Panc1 (cell line): ENCODE measurements around the gene SBF2. TPM values are rescaled to one million over a fixed set of nuclear protein-coding genes. Genes with fewer than 3 reads are reported as not detected.
A peak's percentile ranks its signal among the peaks of the same experiment; 100 is the strongest.

ENCODE experiments used
- ATAC-seq: fragments of 200-7000 bp; cut with Tn5 transposase; 2 replicates; pipeline ENCODE4 v1.9.1; 2020; ENCODE audit warnings: mild to moderate bottlenecking, moderate library complexity
- BruUV-seq: library from RNA; stranded (reverse); fragments of 400-500 nt; replicated peaks from 2 replicates; lab custom pipeline; 2021; lab: Mats Ljungman, UMichigan
- CTCF ChIA-PET: fragments of 300-600 bp; sonication (Branson Sonifier 250); formaldehyde crosslinking; loops from one replicate; lab custom pipeline; 2022; ENCODE audit warnings: antibody characterized with exemption; lab: Charles Lee
- POLR2A ChIA-PET: fragments of 300-600 bp; sonication (Branson Sonifier 250); formaldehyde crosslinking; loops from one replicate; lab custom pipeline; 2022; ENCODE audit warnings: antibody characterized with exemption; lab: Charles Lee
- DNase-seq: peaks from one replicate; pipeline ENCODE4 v3.0.0-alpha.2; 2010; ENCODE audit warnings: low read depth, low spot score
- H3K27ac ChIP-seq: 2 replicates; pipeline ENCODE4 v1.5.1; 2011; ENCODE audit warnings: mild to moderate bottlenecking, low read length, inconsistent platforms
- H3K27me3 ChIP-seq: fragments of 200-500 bp; sonication (Bioruptor generic); 2 replicates; pipeline ENCODE4 v1.6.0; 2014; ENCODE audit warnings: low read length, inconsistent platforms; ENCODE audit not compliant: control insufficient read depth, insufficient read depth
- H3K36me3 ChIP-seq: fragments of 200-500 bp; sonication (Bioruptor generic); 2 replicates; pipeline ENCODE4 v1.5.1; 2014; ENCODE audit warnings: inconsistent platforms, mild to moderate bottlenecking, low read length, moderate library complexity; ENCODE audit not compliant: control insufficient read depth, insufficient read depth
- H3K4me1 ChIP-seq: 2 replicates; pipeline ENCODE4 v1.5.1; 2011; ENCODE audit warnings: inconsistent platforms, mild to moderate bottlenecking, low read length, moderate library complexity; ENCODE audit not compliant: control insufficient read depth, insufficient read depth
- H3K4me3 ChIP-seq, 2 experiments: 2 replicates each; pipeline ENCODE4 v1.5.1; 2011 to 2012; ENCODE audit warnings: low read depth in 2 of 2, low read length in 2 of 2, mild to moderate bottlenecking in 2 of 2, inconsistent platforms in 1 of 2, moderate library complexity in 1 of 2
- H3K9me3 ChIP-seq: fragments of 200-500 bp; sonication (Bioruptor generic); 2 replicates; pipeline ENCODE4 v1.5.1; 2014; ENCODE audit warnings: low read depth, mild to moderate bottlenecking, inconsistent platforms, low read length, moderate library complexity; ENCODE audit not compliant: control insufficient read depth, insufficient read depth
- POLR2AphosphoS5 ChIP-seq: IDR thresholded peaks from 2 replicates; pipeline ENCODE4 v1.6.1; 2012; ENCODE audit warnings: mild to moderate bottlenecking, low read depth, low read length, moderate library complexity
- REST ChIP-seq, 2 experiments: IDR thresholded peaks; 2 replicates each; pipeline ENCODE4 v1.6.1; 2011 to 2012; ENCODE audit warnings: low read depth in 2 of 2, control low read depth in 1 of 2, low read length in 1 of 2, mild to moderate bottlenecking in 1 of 2, moderate library complexity in 1 of 2; ENCODE audit not compliant: insufficient read depth in 1 of 2
- SIN3A ChIP-seq: IDR thresholded peaks from 2 replicates; pipeline ENCODE4 v1.6.1; 2012; ENCODE audit warnings: low read depth, mild to moderate bottlenecking, low read length, moderate library complexity, borderline replicate concordance; ENCODE audit not compliant: insufficient read depth
- TCF7L2 ChIP-seq: IDR thresholded peaks from 2 replicates; pipeline ENCODE4 v1.6.1; 2011; ENCODE audit warnings: mild to moderate bottlenecking, low read depth, low read length, inconsistent platforms
- in situ Hi-C: cut with HindIII; loops from 2 replicates; pipeline ENCODE4 v1.10.0; 2016; ENCODE audit warnings: low sequenced_read_pairs, low pct_unique_long_range_greater_than_20kb
- intact Hi-C: fragments of 100-400 bp; cut with micrococcal nuclease; formaldehyde crosslinking; loops from one replicate; pipeline ENCODE4 v1.10.0; 2022; ENCODE audit not compliant: unreplicated experiment
- total RNA-seq: library from RNA; stranded (reverse); gene quantifications from one replicate; pipeline ENCODE4 v1.2.1, GENCODE V29; 2021; ENCODE audit not compliant: unreplicated experiment
- TF ChIP-seq, protein P1 (sequence below): fragments of 450-650 bp; IDR thresholded peaks from 2 replicates; pipeline ENCODE4 v1.5.1; 2017; ENCODE audit warnings: mild to moderate bottlenecking

Gene SBF2
- total RNA-seq, 1 experiment from 2014 or later: 65.0 TPM

DNA sequence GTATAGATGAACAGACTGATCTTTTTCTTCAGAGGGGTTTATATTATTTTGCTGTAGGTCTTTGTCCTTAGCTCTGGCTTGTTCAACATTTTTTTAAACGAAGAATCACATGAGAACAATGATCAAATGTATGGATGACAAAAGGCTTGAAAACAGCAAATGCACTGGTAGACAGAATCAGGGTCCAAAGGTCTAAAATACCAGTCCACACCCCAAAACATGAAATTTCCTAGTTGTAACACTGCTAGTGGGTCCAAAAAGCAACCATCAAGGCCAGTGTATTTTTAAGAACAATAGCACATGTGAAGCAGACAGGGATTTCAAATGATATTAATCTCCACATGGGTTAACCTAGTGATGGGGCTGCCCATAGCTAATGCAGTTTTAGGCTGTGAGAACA is 468.1 kb downstream of the SBF2 start:
- ChIA-PET POLR2A (no interaction called here), CTCF (no interaction called here)
- no peaks in the 10 kb centered on the region for H3K9me3 ChIP-seq
- in situ Hi-C loops (no loop called here), intact Hi-C loops (loop anchor here (10.0 kb wide), 1 partner anchor 479 kb away; the partner anchor contains the start of gene ADM)
- H3K27ac ChIP-seq: peak overlapping the region; percentile 97
- ATAC-seq (no peak), DNase-seq (no peak)
- BruUV-seq: no TSS peak
- no peak overlapping the region for H3K4me3 ChIP-seq
- H3K4me1 ChIP-seq: peaks cover 42% of the 10 kb centered on the region
- H3K36me3 ChIP-seq: no peaks in the 10 kb centered on the region
- H3K27me3 ChIP-seq: no peaks in the 10 kb centered on the region
- no peak for TF ChIP-seq TCF7L2
- no peak for TF ChIP-seq SIN3A
- no peak for TF ChIP-seq REST (IDR thresholded peaks at IDR 0.05; ENCODE audit: insufficient read depth in 1 of 2, low read depth in 2 of 2, low read length in 1 of 2)
- no peak for TF ChIP-seq POLR2AphosphoS5
- TF ChIP-seq, protein P1, sequence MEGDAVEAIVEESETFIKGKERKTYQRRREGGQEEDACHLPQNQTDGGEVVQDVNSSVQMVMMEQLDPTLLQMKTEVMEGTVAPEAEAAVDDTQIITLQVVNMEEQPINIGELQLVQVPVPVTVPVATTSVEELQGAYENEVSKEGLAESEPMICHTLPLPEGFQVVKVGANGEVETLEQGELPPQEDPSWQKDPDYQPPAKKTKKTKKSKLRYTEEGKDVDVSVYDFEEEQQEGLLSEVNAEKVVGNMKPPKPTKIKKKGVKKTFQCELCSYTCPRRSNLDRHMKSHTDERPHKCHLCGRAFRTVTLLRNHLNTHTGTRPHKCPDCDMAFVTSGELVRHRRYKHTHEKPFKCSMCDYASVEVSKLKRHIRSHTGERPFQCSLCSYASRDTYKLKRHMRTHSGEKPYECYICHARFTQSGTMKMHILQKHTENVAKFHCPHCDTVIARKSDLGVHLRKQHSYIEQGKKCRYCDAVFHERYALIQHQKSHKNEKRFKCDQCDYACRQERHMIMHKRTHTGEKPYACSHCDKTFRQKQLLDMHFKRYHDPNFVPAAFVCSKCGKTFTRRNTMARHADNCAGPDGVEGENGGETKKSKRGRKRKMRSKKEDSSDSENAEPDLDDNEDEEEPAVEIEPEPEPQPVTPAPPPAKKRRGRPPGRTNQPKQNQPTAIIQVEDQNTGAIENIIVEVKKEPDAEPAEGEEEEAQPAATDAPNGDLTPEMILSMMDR: no peak

DNA sequence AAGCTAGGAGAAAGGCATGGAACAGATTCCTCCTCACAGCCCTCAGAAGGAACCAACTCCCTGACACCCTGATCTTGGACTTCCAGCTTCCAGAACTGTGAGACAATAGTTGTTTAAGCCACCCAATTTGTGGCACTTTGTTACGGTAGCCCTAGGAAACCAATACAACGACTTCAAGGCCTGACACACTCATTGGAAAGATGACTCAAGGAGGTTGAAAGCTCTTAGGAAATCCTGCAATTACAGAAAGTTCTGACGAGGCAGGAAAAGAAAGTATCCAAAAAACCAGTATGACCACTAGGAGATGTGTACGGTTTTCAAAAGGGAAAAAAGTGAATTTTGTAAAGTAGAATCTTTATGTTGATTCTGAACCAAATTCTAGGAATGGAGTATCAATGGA is 468.7 kb downstream of the SBF2 start:
- Histone ChIP-seq H3K36me3 (no peaks in the 10 kb centered on the region), H3K27me3 (no peaks in the 10 kb centered on the region), H3K9me3 (no peaks in the 10 kb centered on the region), H3K27ac (peak overlapping the region; percentile 97), H3K4me3 (no peak overlapping the region), H3K4me1 (peaks cover 48% of the 10 kb centered on the region)
- in situ Hi-C loops: no loop called here
- no peak for ATAC-seq
- intact Hi-C loops: loop anchor here (10.0 kb wide), 1 partner anchor 479 kb away; the partner anchor contains the start of gene ADM
- TF ChIP-seq REST (IDR thresholded peaks at IDR 0.05; ENCODE audit: insufficient read depth in 1 of 2, low read depth in 2 of 2, low read length in 1 of 2): no peak
- no TSS peak for BruUV-seq
- no peak for DNase-seq
- ChIA-PET CTCF (no interaction called here), POLR2A (no interaction called here)
